AG09309 (cell line): ENCODE data around the gene RASSF7.

Experiments
- DNase-seq: peaks from one replicate; pipeline ENCODE4 v3.0.0-alpha.2; 2010; ENCODE audit warnings: low read depth
- H3K4me3 ChIP-seq: 2 replicates; pipeline ENCODE4 v1.5.1; 2011; ENCODE audit warnings: mild to moderate bottlenecking, low read depth, low read length, moderate library complexity; ENCODE audit not compliant: control insufficient read depth
- TF ChIP-seq, protein P1 (sequence below): IDR thresholded peaks from 2 replicates; pipeline ENCODE4 v1.5.1; 2011; ENCODE audit warnings: mild to moderate bottlenecking, low read depth, low read length, inconsistent platforms; ENCODE audit not compliant: insufficient read depth, control insufficient read depth; ENCODE audit errors: missing control alignments

The RASSF7 gene

DNA sequence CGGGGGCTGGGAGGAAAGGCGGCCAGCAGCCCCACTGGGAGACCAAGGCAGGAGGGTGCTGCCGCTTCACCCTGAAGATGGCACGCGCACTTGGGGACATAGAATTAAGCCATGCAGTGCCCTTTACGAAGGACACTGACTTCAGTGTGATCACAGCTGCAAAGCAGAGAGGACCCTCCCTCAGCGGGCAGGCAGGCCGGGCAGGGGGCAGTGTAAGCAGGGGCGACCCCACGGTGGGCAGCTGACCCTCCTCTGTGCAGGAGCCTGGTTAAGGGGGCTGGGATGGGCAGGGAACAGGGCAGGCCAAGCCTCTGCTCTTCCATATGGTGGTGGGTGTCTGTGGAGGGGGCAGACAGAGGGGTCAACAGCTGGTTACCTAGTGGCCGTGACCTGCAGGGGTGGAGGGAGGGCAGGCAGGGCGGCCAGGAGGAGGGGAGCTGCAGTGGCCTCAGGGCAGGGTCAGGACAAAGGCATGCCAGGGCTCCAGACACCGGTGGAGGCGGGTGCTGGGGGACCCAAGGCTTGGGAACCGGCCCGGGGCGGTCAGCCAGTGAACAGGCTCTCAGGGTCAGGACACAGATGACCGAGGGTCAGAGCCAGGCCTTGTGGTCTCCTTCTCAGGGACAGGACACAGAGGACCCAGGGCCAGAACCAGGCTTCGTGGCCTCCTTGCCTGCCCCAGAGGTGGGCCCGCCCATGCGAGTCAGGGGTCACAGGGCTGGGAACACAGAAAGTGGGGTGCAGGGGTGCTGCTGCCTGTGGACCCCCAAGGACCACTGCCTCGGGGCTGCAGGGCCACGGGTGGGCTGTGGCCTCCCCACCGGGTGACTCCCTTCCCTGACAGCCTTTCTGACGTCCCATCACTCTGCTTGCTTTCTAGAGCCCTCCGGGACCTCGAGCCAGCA lies 7.4 kb upstream of the RASSF7 start:
- TF ChIP-seq, protein P1, sequence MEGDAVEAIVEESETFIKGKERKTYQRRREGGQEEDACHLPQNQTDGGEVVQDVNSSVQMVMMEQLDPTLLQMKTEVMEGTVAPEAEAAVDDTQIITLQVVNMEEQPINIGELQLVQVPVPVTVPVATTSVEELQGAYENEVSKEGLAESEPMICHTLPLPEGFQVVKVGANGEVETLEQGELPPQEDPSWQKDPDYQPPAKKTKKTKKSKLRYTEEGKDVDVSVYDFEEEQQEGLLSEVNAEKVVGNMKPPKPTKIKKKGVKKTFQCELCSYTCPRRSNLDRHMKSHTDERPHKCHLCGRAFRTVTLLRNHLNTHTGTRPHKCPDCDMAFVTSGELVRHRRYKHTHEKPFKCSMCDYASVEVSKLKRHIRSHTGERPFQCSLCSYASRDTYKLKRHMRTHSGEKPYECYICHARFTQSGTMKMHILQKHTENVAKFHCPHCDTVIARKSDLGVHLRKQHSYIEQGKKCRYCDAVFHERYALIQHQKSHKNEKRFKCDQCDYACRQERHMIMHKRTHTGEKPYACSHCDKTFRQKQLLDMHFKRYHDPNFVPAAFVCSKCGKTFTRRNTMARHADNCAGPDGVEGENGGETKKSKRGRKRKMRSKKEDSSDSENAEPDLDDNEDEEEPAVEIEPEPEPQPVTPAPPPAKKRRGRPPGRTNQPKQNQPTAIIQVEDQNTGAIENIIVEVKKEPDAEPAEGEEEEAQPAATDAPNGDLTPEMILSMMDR = no peak
- no peak for DNase-seq
- no peak overlapping the region for H3K4me3 ChIP-seq

DNA sequence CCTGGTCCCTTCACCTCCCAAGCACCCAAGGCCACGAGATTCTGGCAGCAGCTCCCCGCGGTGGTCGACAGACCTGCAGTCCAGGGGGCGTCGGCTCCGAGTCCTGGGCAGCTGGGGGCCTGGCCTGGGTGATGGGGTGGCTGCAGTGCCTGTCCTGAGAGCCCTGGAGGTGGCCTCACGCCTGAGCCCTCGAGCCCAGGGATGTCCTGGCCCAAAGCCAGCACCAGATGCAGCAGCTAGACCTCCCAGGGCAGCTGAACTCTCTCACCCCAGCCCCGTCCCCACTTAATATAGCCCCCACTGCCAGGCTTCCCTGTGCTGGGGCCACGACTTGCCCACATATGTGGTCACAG lies 6.8 kb upstream of the RASSF7 start:
- no peak for DNase-seq
- TF ChIP-seq, protein P1 = no peak
- H3K4me3 ChIP-seq = no peak overlapping the region

DNA sequence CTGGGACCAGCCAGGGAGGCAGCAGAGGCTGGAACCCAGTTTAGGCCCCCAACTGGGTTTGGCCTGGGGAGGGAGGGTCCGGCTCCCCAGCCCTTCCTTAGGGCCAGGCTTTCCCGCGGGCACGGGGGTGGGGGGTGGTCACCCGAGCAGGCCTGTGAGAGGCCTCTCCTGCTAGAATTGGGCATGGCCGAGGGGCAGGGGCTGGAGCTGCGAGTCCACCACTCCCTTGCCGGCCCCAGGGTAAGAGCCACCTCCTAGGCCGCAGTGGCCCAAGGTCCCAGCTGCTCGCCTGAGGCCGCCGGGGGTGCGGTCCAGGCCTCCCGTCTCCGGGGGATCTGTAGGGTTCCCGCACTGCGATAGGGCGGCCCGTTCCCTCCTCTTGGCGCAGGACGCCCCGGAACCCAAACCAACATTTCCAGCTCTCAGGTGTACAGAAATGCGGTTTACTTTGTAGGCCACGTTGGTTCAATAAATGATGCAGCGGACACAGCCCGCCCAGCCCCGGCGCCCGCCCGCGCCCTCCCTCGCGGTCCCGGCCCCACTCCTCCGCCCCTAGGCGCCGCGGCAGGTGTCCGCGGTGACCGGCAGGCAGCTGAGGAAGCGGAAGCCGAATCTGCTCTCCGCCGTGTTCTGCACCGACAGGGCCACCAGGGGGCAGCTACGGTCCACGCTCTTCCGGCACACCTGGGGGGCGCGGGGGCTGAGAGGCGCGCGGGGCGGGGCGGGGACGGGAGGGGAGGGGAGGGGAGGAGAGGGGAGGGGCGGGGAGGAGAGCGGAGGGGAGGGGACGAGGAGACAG lies 6.1 kb upstream of the RASSF7 start:
- DNase-seq = no peak
- no peak overlapping the region for H3K4me3 ChIP-seq
- TF ChIP-seq, protein P1 = peak; percentile 54

DNA sequence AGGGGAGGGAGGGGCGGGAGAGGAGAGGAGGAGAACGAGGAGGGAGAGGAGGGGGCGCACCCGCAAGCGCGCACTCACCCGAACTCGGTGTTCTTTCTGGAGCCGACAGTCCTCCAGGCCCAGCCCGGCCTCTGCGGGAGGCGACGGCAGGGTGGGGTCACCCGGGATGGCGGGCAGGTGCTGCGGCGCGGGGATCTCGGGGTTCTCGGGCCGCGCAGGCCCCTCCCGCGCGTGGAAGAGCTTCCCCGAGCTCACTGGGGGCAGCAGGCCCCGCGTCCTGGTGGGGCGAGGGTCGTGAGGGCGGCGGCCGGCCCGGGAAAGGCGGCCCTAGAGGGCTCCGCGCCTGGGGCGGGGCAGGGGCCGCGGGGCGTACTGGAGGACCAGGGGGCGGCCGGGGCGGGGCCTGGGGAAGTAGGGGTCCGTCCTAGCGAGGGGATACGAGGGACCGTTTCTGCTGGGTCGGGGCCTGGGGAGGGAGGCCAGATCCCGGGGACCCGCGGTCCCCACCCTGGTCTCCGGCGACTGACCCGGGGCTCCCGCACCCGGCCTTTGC lies 5.5 kb upstream of the RASSF7 start:
- TF ChIP-seq, protein P1 = no peak
- DNase-seq = no peak
- H3K4me3 ChIP-seq = no peak overlapping the region

DNA sequence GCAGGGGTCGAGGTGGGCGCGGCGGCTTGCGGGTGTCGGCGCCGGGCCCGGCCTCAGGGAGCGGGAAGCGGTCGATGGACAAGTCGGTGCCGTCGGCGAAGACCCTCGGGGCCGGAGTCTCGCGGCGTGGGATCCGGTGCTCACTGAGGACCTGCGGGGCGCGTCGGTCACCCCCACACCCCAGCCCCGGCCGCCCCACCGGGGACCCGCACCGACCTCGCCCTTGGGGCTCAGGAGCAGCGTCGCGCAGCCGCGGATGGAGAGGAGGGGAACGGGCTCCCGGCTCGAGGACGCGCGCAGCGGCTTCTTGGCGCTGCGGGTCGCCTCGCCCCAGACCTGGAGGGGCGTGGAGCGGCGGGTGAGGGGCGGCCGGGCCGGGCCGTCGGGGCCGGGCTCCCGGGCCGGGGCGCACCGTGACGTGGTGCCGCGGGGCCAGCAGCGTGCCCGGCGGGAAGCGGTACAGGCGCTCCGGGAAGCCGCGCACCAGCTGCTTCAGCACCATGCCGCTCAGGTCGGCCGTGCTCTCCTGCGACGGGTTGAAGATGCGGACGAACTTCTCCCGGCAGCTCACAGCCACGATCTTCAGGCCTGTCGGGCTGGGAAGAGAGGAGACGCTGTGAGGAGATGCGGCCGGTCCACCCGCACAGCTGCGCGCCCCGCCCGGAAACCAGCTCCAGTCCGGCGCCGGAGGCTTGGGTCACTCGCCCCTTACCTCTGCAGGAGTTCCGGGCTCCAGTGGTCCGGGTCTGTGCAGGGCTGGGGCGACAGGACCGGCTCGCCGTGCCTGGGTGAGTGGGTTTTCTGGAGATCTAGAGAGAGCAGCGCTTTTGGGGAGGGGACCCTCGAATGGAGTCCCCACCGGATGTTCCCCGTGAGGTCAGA lies 4.7 kb upstream of the RASSF7 start:
- TF ChIP-seq, protein P1 = no peak
- no peak for DNase-seq
- no peak overlapping the region for H3K4me3 ChIP-seq
